PC-9 (cell line): ENCODE data around the gene UBXN4.

Experiments
- CTCF ChIP-seq: fragments of 200-600 bp; sonication (generic); conservative IDR thresholded peaks from 2 replicates; pipeline ENCODE4 v1.6.1; 2017; ENCODE audit warnings: mixed run types, antibody characterized with exemption, mild to moderate bottlenecking, moderate library complexity
- EZH2 ChIP-seq: fragments of 200-600 bp; sonication (generic); IDR thresholded peaks from 2 replicates; pipeline ENCODE4 v1.8.0; 2017; ENCODE audit warnings: antibody characterized with exemption, low read depth

DNA sequence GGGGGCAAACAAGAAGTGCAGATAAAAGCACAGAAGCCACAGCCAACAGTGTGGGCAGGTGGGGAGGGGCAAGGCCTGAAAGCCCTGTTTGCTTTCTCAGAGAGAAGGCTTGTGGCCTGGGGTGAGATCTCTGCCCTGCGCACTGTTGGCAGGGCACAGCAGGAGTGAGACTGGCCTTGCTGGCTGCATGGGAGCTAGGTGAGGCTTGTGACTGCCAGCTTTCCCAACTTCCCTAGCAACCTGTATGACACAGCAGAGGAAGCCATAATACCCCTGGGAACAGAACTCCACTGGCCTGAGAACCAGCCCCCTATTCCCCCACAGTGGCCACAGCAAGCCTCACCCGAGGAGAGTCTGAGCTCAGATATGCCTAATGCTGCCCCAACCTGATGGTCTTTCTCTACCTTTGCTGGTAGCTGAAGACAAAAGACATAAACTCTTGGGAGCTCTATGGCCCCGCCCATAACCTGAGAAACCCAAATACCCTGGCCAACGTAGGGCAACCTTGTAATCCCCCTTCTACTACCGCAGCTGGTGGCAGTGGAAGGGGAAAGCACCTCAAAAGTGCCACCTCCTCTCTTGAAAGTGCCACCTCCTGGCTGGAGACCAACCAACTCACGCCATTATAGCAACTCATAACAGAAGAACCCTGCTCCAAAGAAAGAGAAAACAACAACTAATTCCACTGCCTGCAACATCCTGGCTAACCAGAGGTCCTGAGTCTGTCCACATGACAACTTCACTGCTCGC lies 50.9 kb downstream of the UBXN4 start:
- TF ChIP-seq CTCF (no peak), EZH2 (no peak)
